Measurements from ENCODE around the gene TNFRSF14.
"Not testable (repeated sequence)": the region's sequence is repeated elsewhere in the genome, so short reads cannot be mapped to it uniquely, and the experiment has no call there.

TNFRSF14 gene

GRCh38 chr1:2550309-2550861, 5.8 kb upstream of the TNFRSF14 start:
- H3K9me3 ChIP-seq (replicated peaks in 1 of 2; ENCODE audit: control insufficient read depth in 2 of 2, insufficient read depth in 1 of 2, low read depth in 1 of 2, low read length in 2 of 2); H4K8ac ChIP-seq (ENCODE audit: low read depth, low read length); H3K36me3 ChIP-seq (replicated peaks in 1 of 2; ENCODE audit: control insufficient read depth in 2 of 2, insufficient read depth in 2 of 2, low read length in 2 of 2); H2BK120ac ChIP-seq (ENCODE audit: low read depth, low read length); H2BK12ac ChIP-seq (ENCODE audit: low read length); H3K23ac ChIP-seq (ENCODE audit: low read depth, low read length, poor library complexity); H2AFZ ChIP-seq (ENCODE audit: low read length); H3K9ac ChIP-seq (ENCODE audit: low read depth, low read length, poor library complexity); DNase-seq (ENCODE audit: low spot score); H3K27me3 ChIP-seq (ENCODE audit: control insufficient read depth in 3 of 3, insufficient read depth in 3 of 3, low read depth in 1 of 3, low read length in 3 of 3); H2AK5ac ChIP-seq (ENCODE audit: low read depth, low read length); H3K4me2 ChIP-seq (ENCODE audit: insufficient read depth, low read length, poor library complexity, severe bottlenecking); H4K91ac ChIP-seq (ENCODE audit: low read depth, low read length, poor library complexity); H3K4me3 ChIP-seq (ENCODE audit: low read length in 2 of 2); H2BK15ac ChIP-seq (ENCODE audit: low read length); H3K14ac ChIP-seq (ENCODE audit: low read length); H3K4ac ChIP-seq (ENCODE audit: low read length); H2BK5ac ChIP-seq (ENCODE audit: low read length); H3K27ac ChIP-seq (replicated peaks; ENCODE audit: low read length): not testable (repeated sequence)
- peaks cover 19 to 36% of the 10 kb centered on the region in 2 donors for H3K4me1 ChIP-seq (ENCODE audit: control insufficient read depth in 2 of 2, insufficient read depth in 1 of 2, low read depth in 1 of 2, low read length in 2 of 2)
- no CpG with 5 or more reads among the region's 12 CpGs for WGBS, 2 donors (ENCODE audit: extremely low coverage in 2 of 2, insufficient read length in 2 of 2, insufficient replicate concordance in 1 of 2)
- H3K79me1 ChIP-seq (ENCODE audit: low read depth, low read length): peaks cover 11% of the 10 kb centered on the region
- peak overlapping the region; percentile 85 for H3K18ac ChIP-seq (ENCODE audit: low read length)

- not testable (repeated sequence) for H3K27ac ChIP-seq (replicated peaks; ENCODE audit: low read length); H3K36me3 ChIP-seq (replicated peaks in 1 of 2; ENCODE audit: control insufficient read depth in 2 of 2, insufficient read depth in 2 of 2, low read length in 2 of 2); H3K4me2 ChIP-seq (ENCODE audit: insufficient read depth, low read length, poor library complexity, severe bottlenecking); H3K9ac ChIP-seq (ENCODE audit: low read depth, low read length, poor library complexity); H4K91ac ChIP-seq (ENCODE audit: low read depth, low read length, poor library complexity); H3K27me3 ChIP-seq (ENCODE audit: control insufficient read depth in 3 of 3, insufficient read depth in 3 of 3, low read depth in 1 of 3, low read length in 3 of 3); H3K9me3 ChIP-seq (replicated peaks in 1 of 2; ENCODE audit: control insufficient read depth in 2 of 2, insufficient read depth in 1 of 2, low read depth in 1 of 2, low read length in 2 of 2); H2BK5ac ChIP-seq (ENCODE audit: low read length); H4K8ac ChIP-seq (ENCODE audit: low read depth, low read length); H3K4me3 ChIP-seq (ENCODE audit: low read length in 2 of 2); DNase-seq (ENCODE audit: low spot score); H3K18ac ChIP-seq (ENCODE audit: low read length); H3K14ac ChIP-seq (ENCODE audit: low read length); H2AFZ ChIP-seq (ENCODE audit: low read length); H2BK120ac ChIP-seq (ENCODE audit: low read depth, low read length)
- peak overlapping the region; percentile 76 for H3K4ac ChIP-seq (ENCODE audit: low read length)
- no CpG with 5 or more reads among the region's 9 CpGs for WGBS, 2 donors (ENCODE audit: extremely low coverage in 2 of 2, insufficient read length in 2 of 2, insufficient replicate concordance in 1 of 2)
- peak overlapping the region; percentile 74 for H2AK5ac ChIP-seq (ENCODE audit: low read depth, low read length)
- H2BK15ac ChIP-seq (ENCODE audit: low read length): peak overlapping the region; percentile 75
- H2BK12ac ChIP-seq (ENCODE audit: low read length): peak overlapping the region; percentile 93
- peaks cover 20 to 38% of the 10 kb centered on the region in 2 donors for H3K4me1 ChIP-seq (ENCODE audit: control insufficient read depth in 2 of 2, insufficient read depth in 1 of 2, low read depth in 1 of 2, low read length in 2 of 2)
- H3K79me1 ChIP-seq (ENCODE audit: low read depth, low read length): peaks cover 12% of the 10 kb centered on the region
- H3K23ac ChIP-seq (ENCODE audit: low read depth, low read length, poor library complexity): peak overlapping the region; percentile 65
Observed at GRCh38 chr1:2551544-2551943, 4.6 kb upstream of the TNFRSF14 start.

- H2BK120ac ChIP-seq (ENCODE audit: low read depth, low read length): no peak overlapping the region
- no peak overlapping the region for H3K27ac ChIP-seq (replicated peaks; ENCODE audit: low read length)
Observed at GRCh38 chr1:2552189-2552588, 4.0 kb upstream of the TNFRSF14 start.

GRCh38 chr1:2553076-2553475, 3.1 kb upstream of the TNFRSF14 start:
- H3K14ac ChIP-seq (ENCODE audit: low read length); H2AFZ ChIP-seq (ENCODE audit: low read length); H3K4ac ChIP-seq (ENCODE audit: low read length); H3K9me3 ChIP-seq (replicated peaks in 1 of 2; ENCODE audit: control insufficient read depth in 2 of 2, insufficient read depth in 1 of 2, low read depth in 1 of 2, low read length in 2 of 2); H4K8ac ChIP-seq (ENCODE audit: low read depth, low read length); H3K36me3 ChIP-seq (replicated peaks in 1 of 2; ENCODE audit: control insufficient read depth in 2 of 2, insufficient read depth in 2 of 2, low read length in 2 of 2); H2BK12ac ChIP-seq (ENCODE audit: low read length); H3K18ac ChIP-seq (ENCODE audit: low read length); H3K4me3 ChIP-seq (ENCODE audit: low read length in 2 of 2); DNase-seq (ENCODE audit: low spot score); H2BK15ac ChIP-seq (ENCODE audit: low read length); H3K23ac ChIP-seq (ENCODE audit: low read depth, low read length, poor library complexity); H2BK5ac ChIP-seq (ENCODE audit: low read length); H2AK5ac ChIP-seq (ENCODE audit: low read depth, low read length); H3K79me1 ChIP-seq (ENCODE audit: low read depth, low read length); H3K9ac ChIP-seq (ENCODE audit: low read depth, low read length, poor library complexity); H3K4me2 ChIP-seq (ENCODE audit: insufficient read depth, low read length, poor library complexity, severe bottlenecking); H2BK120ac ChIP-seq (ENCODE audit: low read depth, low read length); H3K27ac ChIP-seq (replicated peaks; ENCODE audit: low read length); H4K91ac ChIP-seq (ENCODE audit: low read depth, low read length, poor library complexity): not testable (repeated sequence)
- Histone ChIP-seq H3K27me3 (ENCODE audit: control insufficient read depth in 3 of 3, insufficient read depth in 3 of 3, low read depth in 1 of 3, low read length in 3 of 3) (peaks cover 0 to 12% (median 0%) of the 10 kb centered on the region in 3 experiments), H3K4me1 (ENCODE audit: control insufficient read depth in 2 of 2, insufficient read depth in 1 of 2, low read depth in 1 of 2, low read length in 2 of 2) (peaks cover 16 to 27% of the 10 kb centered on the region in 2 donors)
- WGBS, 2 donors (ENCODE audit: extremely low coverage in 2 of 2, insufficient read length in 2 of 2, insufficient replicate concordance in 1 of 2): no CpG with 5 or more reads among the region's 9 CpGs

More at GRCh38 chr1:2552189-2552588, 4.0 kb upstream of the TNFRSF14 start:
- WGBS, 2 donors (ENCODE audit: extremely low coverage in 2 of 2, insufficient read length in 2 of 2, insufficient replicate concordance in 1 of 2): no CpG with 5 or more reads among the region's 26 CpGs
- Histone ChIP-seq H2AK5ac (ENCODE audit: low read depth, low read length) (peak overlapping the region; percentile 83), H2BK12ac (ENCODE audit: low read length) (peak overlapping the region; percentile 7), H2BK5ac (ENCODE audit: low read length) (no peak overlapping the region), H3K14ac (ENCODE audit: low read length) (no peak overlapping the region), H3K4me1 (ENCODE audit: control insufficient read depth in 2 of 2, insufficient read depth in 1 of 2, low read depth in 1 of 2, low read length in 2 of 2) (peaks cover 21 to 35% of the 10 kb centered on the region in 2 donors), H3K4me2 (ENCODE audit: insufficient read depth, low read length, poor library complexity, severe bottlenecking) (no peak overlapping the region), H2AFZ (ENCODE audit: low read length) (no peak overlapping the region), H2BK15ac (ENCODE audit: low read length) (no peak overlapping the region), H3K4ac (ENCODE audit: low read length) (no peak overlapping the region), H3K9ac (ENCODE audit: low read depth, low read length, poor library complexity) (no peak overlapping the region), H4K91ac (ENCODE audit: low read depth, low read length, poor library complexity) (no peak overlapping the region), H3K27me3 (ENCODE audit: control insufficient read depth in 3 of 3, insufficient read depth in 3 of 3, low read depth in 1 of 3, low read length in 3 of 3) (peaks cover 0 to 6% (median 0%) of the 10 kb centered on the region in 3 experiments), H3K4me3 (ENCODE audit: low read length in 2 of 2) (no peak overlapping the region), H3K18ac (ENCODE audit: low read length) (peak overlapping the region; percentile 13), H3K9me3 (replicated peaks in 1 of 2; ENCODE audit: control insufficient read depth in 2 of 2, insufficient read depth in 1 of 2, low read depth in 1 of 2, low read length in 2 of 2) (no peaks in the 10 kb centered on the region), H3K36me3 (replicated peaks in 1 of 2; ENCODE audit: control insufficient read depth in 2 of 2, insufficient read depth in 2 of 2, low read length in 2 of 2) (no peaks in the 10 kb centered on the region), H4K8ac (ENCODE audit: low read depth, low read length) (no peak overlapping the region), H3K23ac (ENCODE audit: low read depth, low read length, poor library complexity) (no peak overlapping the region), H3K79me1 (ENCODE audit: low read depth, low read length) (peaks cover 7% of the 10 kb centered on the region)
- no peak for DNase-seq (ENCODE audit: low spot score)

Data from neuronal stem cell (in vitro differentiated cells).